GM19035 (cell line): ENCODE results near the gene FARS2.

Experiments used
- ATAC-seq: cut with Tn5 transposase; IDR thresholded peaks from one replicate; pipeline ENCODE4 v1.9.1; 2021; ENCODE audit not compliant: unreplicated experiment

Gene FARS2

DNA sequence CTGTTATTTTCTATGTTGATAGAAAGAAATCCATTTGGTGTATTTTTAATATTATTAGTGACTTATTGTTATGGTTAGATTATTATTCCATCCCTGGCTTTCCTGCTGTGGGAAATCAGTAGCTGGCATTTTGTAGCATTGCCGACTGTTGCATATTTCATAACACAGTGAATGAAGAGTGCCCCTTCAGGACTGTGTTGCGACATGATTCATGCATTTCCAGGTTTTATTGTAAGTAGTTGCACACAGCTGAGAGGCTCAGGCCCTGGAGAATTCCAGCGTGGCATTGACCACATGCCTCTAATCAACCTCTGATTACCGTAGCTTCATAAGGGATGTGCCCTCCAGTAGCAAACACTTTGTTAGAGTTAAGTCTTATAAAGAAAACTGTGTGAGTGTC lies 263.9 kb downstream of the FARS2 start:
- ATAC-seq: no peak

DNA sequence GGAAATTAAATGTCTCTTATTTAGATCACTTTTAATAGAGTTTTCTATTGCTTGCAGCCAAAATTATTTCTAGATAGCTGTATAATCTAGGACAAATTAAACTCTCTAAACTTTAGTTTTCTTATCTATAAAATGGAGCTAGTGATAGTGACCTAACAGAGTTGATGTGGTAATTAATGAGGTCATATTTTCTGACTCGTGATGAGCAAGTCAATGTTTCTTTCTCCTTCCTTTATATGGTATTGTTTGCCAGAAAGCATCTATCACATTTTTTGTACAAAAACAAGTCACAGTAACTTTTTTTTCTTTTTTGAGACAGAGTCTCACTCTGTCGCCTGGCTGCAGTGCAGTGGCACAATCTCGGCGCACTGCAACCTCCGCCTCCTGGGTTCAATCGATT lies 267.7 kb downstream of the FARS2 start:
- ATAC-seq: no peak

DNA sequence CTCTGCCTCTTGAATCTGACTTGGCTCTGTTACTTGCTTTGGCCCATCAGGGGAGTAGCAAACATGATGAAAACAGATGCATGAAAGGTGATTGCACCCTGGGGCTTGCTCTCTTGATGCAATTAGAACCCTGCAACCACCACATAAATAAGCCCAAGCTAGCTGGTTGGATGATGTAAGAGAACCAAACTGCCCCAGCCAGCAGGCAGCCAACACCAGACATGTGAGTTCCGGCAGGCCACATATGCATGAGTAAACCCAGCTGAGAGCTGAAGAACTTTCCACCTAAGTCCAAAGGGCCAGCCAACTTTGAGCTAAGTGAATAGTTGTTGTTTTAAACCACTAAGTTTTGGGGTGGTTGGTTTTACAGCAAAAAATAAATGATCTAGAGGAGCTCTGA lies 268.4 kb downstream of the FARS2 start:
- ATAC-seq: no peak

DNA sequence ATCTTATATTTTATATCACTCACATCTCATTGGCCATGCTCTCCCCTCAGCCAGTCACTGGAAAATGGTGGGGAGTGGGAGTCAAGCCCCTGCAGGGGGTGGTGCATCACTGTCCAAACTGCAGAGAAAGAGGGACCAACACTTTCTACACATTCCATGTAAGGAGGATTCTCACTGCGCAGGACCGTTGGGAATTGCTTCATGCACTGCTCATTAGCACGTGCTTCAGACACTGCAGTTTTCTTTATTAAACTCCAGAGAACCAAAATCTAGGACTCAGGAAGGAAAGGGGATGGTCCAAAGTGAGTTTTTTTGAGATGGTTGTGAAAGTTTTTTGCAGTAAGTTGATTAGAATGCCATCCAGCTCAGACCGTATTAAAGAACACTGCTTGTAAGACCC lies 269.8 kb downstream of the FARS2 start:
- ATAC-seq: no peak

DNA sequence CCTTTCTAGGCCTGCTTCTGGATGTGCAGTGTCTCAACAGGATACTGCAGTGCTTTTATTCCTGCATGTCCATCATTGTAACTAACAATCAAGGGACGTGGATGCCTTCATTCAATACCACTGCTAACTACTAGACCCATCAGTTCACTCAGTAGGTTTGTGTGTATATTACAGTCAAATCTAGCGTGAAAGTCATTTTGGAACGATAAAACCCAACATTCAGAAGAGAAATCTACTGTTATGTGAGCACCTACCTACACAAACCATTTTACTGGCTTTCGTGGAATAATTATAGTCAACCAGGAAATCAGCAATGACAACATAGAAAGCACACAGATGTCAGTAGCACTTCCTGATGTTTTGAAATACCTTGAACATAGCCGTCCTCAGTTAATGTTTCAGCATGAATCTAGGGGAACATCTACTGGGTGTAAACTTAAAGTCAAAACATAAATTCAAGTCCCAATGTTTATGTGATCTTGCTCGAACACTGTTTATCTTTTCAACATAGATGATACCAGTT lies 270.6 kb downstream of the FARS2 start:
- ATAC-seq: no peak

DNA sequence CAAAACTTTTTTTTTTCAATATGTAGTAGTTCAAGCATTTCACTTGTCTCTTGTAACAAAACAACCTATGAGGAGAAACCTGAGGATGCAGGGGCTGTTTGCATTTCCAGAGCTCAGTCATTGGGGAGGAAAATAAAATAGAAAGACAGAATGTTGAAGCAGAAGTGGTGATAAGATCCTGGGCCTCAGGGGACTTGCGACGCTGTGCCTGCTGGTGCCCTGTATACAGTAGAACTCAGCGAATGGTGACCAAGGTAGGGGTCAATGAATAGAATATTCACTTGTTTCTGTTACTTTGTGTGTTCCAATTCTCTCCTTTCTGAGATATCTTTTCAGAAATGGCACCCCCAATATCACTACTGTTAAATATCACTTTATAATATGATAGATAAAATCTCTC lies 271.6 kb downstream of the FARS2 start:
- no peak for ATAC-seq

DNA sequence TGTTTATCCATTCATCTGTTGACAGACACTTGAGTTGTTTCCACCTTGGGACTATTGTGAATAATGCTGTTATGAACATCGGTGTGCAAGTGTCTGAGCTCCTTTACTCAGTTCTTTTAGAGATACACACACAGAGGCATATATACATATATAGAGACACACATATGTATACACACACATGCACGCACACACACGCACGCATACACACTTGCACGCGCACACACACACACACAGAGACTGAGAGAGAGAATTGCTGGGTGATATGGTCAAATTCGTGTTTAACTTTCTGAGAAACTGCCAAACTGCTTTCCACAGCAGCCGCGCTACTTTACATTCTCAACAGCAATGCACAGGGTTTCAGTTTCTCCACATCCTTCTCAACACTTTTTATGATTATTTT lies 273.3 kb downstream of the FARS2 start:
- no peak for ATAC-seq

DNA sequence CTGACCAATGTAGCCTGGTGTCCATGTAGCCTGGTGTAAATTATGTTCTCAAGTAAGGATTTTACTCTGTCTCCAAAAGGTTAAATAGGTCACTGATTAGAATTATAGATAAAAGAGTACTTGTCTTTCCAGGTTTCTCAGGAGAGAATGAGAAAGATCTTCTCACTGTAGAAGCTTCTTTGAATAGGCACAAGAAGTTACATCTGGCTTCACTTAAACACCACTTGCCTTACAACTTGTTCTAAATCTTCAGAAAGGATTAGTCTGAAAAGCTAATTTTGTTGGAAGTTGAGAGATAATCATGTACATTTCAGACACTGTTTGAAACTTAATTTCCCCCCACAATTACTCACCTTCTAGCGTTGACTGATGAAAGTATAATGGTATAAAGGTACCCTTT lies 275.3 kb downstream of the FARS2 start:
- ATAC-seq: no peak

DNA sequence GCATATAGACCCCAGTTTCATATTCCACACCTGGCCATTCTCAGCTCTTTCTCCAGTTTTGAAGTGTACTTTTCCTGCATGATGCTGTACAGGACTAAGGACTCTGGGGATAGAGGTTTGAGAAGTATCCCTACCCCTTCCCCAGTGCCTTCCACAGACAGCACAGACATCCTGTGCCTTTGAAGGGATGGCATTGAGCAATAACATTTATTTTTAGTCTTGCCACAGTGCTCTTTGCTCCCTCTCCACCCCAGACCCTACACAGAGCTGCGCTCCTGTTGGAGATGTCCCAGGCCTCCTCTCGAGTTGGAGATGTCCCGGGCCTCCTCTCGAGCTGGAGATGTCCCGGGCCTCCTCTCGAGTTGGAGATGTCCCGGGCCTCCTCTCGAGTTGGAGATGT lies 275.8 kb downstream of the FARS2 start:
- ATAC-seq: no peak

DNA sequence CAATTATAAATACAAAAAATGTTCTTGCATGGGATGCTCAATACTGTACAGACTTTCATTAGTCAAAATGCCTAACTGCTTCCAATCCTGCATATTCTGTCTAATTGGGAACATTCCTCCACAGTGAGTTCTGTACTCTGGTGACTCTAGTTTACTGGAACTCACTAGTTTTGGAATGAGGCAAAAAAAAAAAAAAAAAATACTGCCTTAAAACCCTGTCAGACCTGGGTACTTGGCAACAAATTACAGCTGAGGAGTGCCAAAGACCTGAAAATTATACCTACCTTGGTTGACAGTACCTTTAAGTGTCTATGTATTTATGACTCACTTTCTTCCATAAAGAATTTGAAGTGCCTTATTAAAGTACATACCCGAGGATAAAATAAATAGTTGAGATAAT lies 276.7 kb downstream of the FARS2 start:
- no peak for ATAC-seq

DNA sequence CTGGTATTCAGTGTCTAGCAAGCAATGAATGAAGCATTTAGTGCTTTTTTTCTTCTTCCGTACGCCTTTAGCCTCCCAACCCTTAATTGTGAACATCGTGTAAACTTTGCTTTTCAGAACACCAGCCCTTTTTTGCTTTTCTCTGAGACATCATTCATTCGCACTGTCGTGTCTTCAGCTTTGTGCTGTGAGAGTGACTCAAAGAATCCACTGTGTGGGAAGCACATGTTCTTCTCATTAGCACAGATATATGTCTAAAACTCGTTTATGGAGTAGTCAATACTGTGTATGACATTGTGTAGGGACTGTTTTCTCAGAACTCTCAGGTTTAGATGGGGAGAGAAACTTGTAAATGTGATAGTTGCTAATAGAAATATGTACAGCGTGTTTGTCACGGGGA lies 279.1 kb downstream of the FARS2 start:
- ATAC-seq: no peak

DNA sequence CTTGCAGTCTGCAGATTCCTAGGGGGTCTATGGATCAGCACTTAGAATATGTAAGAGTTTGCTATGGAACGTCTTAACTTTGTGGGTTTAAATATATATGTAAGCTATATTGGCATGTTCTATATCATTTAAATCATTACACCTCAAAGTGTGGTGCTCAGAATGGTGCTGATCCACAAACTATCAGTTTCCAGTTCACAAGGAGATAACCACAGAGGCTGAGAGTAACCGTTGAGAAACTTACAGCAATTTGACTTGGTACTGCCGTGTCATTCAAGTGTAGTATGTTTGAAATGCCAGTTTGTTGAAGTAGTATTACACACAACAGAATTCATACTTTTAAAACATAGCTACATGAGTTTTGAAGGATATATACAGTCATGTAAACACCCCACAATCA lies 279.7 kb downstream of the FARS2 start:
- ATAC-seq: no peak

DNA sequence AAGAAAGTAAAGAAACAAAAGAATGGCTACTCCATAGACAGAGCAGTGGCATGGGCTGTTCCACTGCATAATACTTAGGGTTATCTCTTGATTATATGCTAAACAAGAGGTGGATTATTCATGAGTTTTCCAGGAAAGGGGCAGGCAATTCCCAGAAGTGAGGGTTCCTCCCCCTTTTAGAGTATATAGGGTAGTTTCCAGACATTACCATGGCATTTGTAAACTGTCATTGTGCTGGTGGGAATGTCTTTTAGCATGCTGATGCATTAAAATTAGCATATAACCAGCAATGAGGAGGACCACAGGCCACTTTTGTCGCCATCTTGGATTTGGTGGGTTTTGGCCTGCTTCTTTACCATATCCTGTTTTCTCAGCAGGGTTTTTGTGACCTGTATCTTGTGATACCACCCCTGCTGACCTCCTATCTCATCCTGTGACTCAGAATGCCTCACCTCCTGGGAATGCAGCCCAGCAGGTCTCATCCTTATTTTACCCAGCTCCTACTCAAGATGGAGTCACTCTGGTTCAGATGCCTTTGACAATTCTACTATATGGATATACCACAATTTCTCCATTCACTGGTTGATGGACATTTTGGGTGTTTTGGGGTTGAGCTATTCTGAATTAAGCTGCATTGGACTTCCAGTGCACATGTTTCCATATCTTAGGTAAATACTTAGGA lies 280.6 kb downstream of the FARS2 start:
- no peak for ATAC-seq

DNA sequence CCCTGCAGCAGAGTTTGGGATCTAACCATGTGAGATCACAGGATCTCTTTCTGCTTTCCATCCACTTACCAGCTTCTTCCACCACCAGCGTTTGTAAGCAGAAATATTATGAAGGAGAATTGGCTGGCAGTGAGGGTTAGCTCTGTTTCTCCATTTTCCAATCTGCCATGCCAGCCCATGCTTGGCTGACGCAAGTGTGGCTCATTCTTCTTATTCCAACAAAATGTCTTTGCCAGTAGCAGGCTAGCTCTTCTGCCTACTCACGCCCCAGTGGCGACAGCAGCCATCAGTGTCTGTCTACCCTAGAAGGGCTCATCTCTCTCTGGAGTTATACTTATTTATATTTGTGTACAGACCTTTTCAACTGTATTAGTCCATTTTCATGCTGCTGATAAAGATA lies 286.2 kb downstream of the FARS2 start:
- ATAC-seq: no peak

DNA sequence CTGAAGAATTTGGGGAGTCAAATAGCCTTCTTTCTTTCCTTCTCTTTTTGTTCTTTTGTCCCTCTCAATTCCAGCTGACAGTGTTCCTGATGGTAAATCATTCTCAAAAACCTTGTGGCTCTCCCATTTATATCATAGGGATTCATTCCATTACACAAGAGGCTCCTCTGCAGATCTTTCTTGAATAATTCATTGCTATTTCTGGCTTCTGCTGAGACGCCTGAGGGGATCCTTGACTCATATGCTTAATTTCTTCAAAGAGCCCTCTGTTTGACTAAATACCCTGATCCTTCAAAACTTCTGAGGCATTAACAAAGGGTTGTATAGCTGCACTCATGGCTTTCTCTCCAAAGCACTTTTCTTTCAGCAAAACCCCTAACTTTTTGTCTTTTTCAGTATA lies 289.3 kb downstream of the FARS2 start:
- ATAC-seq: no peak

DNA sequence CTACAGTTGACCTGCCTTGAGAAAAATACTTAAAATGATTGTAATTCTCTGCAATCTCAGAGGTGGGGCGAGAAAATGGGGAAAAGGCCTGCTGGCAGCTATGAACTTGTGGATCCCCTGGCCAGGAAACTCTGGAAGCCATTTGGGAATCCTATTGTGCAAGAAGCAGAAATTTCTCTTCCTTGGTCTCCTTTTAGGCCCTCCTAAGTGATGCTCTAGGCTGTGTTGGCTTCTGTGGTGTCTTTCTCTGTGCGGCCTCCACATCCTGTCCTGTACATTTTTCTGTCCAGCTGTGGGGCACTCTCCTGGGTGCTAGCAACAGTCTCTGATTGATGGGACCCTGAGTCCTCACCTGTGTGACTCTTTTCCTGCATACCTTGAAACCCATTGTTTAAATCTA lies 290.9 kb downstream of the FARS2 start:
- ATAC-seq: no peak

DNA sequence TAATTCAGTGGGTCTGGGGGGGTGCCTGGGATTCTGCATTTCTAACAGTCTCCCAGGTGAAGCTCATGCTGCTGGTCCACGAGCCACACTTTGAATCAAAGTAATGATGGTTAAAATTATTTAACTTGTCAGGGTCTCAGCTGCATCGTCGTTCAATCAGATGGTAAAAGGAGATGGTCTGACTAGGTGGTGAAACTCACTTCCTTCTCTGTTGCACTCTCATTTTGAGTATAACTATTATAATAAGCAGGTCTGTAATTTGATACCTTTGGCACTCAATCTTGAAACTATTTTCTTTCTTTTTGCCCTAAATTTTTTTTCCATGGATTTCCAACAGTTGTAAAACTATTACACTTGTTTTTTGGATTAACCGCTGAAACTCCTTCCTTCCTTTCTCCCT lies 292.5 kb downstream of the FARS2 start:
- ATAC-seq: no peak

DNA sequence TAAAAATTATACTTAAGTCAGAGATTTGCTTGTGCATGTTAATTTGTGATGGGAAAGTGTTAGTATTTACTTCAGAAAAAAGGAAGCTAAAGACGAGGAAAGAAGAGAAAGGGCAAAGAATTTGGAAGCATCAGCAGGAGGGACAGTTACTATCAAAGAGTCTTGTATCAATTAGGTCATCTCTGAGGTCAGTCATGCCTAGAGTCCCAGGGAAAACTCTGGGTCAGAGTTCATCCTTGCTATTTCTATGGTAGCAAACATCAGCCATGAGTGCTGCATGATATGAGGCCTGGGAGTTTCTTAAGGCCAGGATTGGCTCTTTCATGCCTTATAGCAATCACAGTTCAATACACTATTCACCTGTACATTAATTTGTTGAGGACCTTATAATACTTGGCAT lies 292.9 kb downstream of the FARS2 start:
- no peak for ATAC-seq

DNA sequence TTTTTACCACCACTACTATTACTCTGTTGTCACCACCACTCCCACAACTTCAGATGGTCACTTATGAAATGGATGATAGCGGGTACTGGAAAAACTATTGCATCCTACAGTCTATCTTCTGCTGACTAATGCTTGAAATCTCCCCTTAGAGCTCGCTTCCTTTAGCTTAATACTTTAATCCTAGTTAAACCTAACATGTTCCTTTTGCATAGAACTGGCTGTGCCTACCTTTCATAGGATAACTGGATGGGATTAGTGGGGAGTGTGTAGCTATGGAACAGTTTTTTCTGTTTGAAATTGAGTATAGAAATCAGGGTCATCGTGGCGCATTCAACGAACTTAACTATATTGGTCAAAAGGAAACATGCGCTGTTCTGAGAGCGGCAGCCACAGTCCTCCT lies 294.7 kb downstream of the FARS2 start:
- no peak for ATAC-seq

DNA sequence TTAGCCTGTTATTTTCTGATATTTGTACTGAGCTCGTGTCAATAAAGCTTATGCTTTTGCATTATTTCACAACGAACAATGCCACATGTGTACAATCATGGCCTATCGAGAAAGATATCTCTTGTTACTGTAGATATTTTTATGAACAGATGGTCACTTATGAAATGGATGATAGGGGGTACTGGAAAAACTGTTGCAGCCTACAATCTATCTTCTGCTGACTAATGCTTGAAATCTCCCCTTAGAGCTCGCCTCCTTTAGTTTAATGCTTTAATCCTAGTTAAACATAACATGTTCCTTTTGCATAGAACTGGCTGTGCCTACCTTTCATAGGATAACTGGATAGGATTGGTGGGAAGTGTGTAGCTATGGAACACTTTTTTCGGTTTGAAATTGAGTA lies 296.2 kb downstream of the FARS2 start:
- ATAC-seq: no peak

DNA sequence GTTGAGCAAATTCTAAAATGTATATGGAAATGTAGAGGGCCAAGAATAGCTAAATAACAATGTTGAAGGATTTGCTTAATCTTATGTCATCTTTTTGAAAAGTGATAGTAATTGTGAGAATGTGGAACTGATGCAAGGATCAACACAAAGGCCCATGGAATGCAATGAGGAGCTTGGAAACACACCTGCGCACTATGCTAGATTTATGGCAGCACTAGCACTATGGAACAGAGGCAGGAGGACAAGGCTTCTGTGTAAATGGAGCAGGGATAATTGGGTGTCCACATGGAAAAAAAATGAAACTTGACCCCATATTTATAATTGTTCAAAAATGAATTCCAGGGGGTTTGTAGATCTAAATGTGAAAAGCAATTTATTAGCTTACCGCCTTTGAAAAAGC lies 298.3 kb downstream of the FARS2 start:
- no peak for ATAC-seq

DNA sequence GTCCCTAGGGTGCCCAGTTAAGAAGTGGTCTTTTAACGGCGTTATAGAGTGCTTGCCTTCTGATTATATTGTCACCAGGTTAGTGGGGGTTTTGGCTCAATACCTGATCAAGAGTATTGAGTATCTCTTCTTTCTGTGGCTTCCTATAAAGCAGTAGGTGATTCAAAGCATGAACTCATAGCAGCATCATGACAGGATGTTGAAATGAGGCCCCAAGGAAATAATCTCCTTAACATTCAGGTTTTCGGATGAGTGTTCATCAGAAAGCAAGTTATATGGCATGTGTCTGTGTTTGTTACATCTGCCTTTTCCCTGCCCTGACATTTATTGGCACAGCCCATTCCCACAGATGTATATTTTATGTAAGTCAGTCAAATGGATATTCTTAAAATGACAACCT lies 301.0 kb downstream of the FARS2 start:
- ATAC-seq: no peak

DNA sequence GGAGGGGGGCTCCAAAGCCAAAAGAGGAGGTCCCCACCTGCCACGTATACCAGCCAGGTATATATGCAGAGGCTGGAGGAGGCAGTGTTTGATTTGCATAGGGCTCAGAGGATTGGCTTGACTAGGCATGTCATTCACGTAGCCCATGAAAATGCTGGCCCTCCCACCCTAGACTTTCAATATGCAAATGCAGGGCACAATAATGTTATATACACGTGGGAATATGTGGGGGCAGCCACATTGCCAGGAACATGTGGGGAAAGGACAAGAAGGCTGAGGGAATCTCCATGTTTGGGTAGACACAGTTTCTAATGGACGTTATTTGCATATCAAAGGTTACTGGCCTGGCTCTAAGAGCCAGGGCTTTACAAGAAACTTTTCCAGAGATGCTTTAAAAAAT lies 301.8 kb downstream of the FARS2 start:
- no peak for ATAC-seq
